GM19238 (cell line): ENCODE data around the gene RFFL.
"Not testable (repeated sequence)": the region's sequence is repeated elsewhere in the genome, so short reads cannot be mapped to it uniquely, and the experiment has no call there.

Source experiments
- DNase-seq: peaks from one replicate; pipeline ENCODE4 v3.0.0; 2011; ENCODE audit warnings: low spot score; ENCODE audit not compliant: insufficient read length

The RFFL gene

GRCh38 chr17:35063514-35064223 is at the start of gene RFFL:
Gene RFFL (minus strand): TSS chr17:35063707. CDS start chr17:35026553, 37,154 bp downstream.
- DNase-seq, result peak; percentile 63

GRCh38 chr17:35110791-35111190 is 47.3 kb upstream of the RFFL start:
- DNase-seq, result not testable (repeated sequence)

- DNase-seq, result no peak
Observed at GRCh38 chr17:35104844-35105450, 41.4 kb upstream of the RFFL start.

- DNase-seq, result no peak
Observed at GRCh38 chr17:35103271-35103670, 39.8 kb upstream of the RFFL start.

GRCh38 chr17:35101725-35102124 is 38.2 kb upstream of the RFFL start:
- DNase-seq, result no peak

GRCh38 chr17:35101036-35101435 is 37.5 kb upstream of the RFFL start:
- DNase-seq, result no peak

- DNase-seq, result no peak
Observed at GRCh38 chr17:35099908-35100307, 36.4 kb upstream of the RFFL start.

GRCh38 chr17:35097776-35098175 is 34.3 kb upstream of the RFFL start:
- no peak for DNase-seq

GRCh38 chr17:35095741-35096140 is 32.2 kb upstream of the RFFL start:
- no peak for DNase-seq

GRCh38 chr17:35094902-35095301 is 31.4 kb upstream of the RFFL start:
- no peak for DNase-seq

- DNase-seq, result not testable (repeated sequence)
Observed at GRCh38 chr17:35090707-35091106, 27.2 kb upstream of the RFFL start.

- DNase-seq, result no peak
Observed at GRCh38 chr17:35089586-35090296, 26.2 kb upstream of the RFFL start.

GRCh38 chr17:35088881-35089585 is 25.5 kb upstream of the RFFL start:
- DNase-seq, result peak; percentile 77

- DNase-seq, result no peak
Observed at GRCh38 chr17:35088356-35088880, 24.9 kb upstream of the RFFL start.

- no peak for DNase-seq
Observed at GRCh38 chr17:35087731-35088355, 24.3 kb upstream of the RFFL start.

GRCh38 chr17:35086931-35087573 is 23.5 kb upstream of the RFFL start:
- DNase-seq, result no peak

GRCh38 chr17:35086164-35086563 is 22.7 kb upstream of the RFFL start:
- DNase-seq, result no peak

GRCh38 chr17:35084987-35085386 is 21.5 kb upstream of the RFFL start:
- DNase-seq, result no peak

- no peak for DNase-seq
Observed at GRCh38 chr17:35083071-35083470, 19.6 kb upstream of the RFFL start.

GRCh38 chr17:35082073-35082657 is 18.7 kb upstream of the RFFL start:
- no peak for DNase-seq
